HL-60 (cell line): Measurements from ENCODE around the gene ZNF681.

ENCODE experiments used
- DNase-seq, 2 experiments: peaks; one replicate each; pipeline ENCODE4 v3.0.0-alpha.2; 2010 to 2020; ENCODE audit warnings: low read depth in 1 of 2, low spot score in 1 of 2
- H3K27ac ChIP-seq: fragments of 250-450 bp; sonication (Bioruptor Pico); replicated peaks from 2 replicates; pipeline ENCODE4 v1.5.1; 2020; ENCODE audit warnings: mild to moderate bottlenecking, moderate library complexity
- H3K27me3 ChIP-seq: fragments of 250-450 bp; sonication (Bioruptor Pico); 2 replicates; pipeline ENCODE4 v1.5.1; 2021; ENCODE audit warnings: mild to moderate bottlenecking, moderate library complexity; ENCODE audit not compliant: insufficient read depth, poor library complexity, severe bottlenecking
- H3K4me3 ChIP-seq: replicated peaks from 2 replicates; pipeline ENCODE4 v1.5.1; 2011; ENCODE audit warnings: mild to moderate bottlenecking, control low read depth, low read length; ENCODE audit not compliant: insufficient read depth
- GABPA ChIP-seq: IDR thresholded peaks from 2 replicates; pipeline ENCODE4 v1.6.1; 2012; ENCODE audit warnings: low read depth
- POLR2AphosphoS5 ChIP-seq: IDR thresholded peaks from 2 replicates; pipeline ENCODE4 v1.6.1; 2012; ENCODE audit warnings: low read depth
- SPI1 ChIP-seq: IDR thresholded peaks from 2 replicates; pipeline ENCODE4 v1.6.1; 2012; ENCODE audit warnings: low read depth, mild to moderate bottlenecking, borderline replicate concordance
- TF ChIP-seq, protein P1 (sequence below): IDR thresholded peaks from one replicate; pipeline ENCODE4 v1.5.1; 2011; ENCODE audit warnings: low read length, control low read depth, inconsistent platforms; ENCODE audit not compliant: insufficient read depth
- TF ChIP-seq, protein P2 (sequence below): IDR thresholded peaks from 2 replicates; pipeline ENCODE4 v1.6.1; 2012; ENCODE audit warnings: low read depth; ENCODE audit not compliant: insufficient replicate concordance

Gene ZNF681

DNA sequence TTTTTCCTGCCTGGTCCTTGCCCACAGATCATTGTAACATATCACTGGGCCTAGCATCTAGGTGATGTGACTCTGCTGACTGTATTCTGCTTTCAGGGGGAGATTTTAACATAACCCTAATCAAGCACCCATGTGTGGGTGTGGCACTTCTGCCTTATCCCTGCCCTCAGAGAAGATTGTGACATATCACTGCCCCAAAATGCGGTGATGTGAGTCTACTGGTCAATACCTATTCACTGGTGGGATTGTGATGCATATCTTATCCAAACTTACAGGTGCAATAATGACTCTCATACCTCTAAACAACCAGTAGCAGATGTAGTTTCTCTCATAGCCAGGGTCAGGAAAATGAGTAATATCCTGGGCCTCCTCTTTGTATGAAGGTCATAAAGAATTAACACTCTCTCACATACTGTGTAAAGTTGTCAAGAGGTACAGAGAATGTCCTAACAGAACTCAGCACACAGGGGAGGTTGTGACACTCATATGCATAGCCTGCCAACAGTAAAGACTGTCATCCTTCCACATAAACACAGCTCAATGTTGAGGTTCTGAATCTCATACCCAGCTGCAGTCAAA is 12.1 kb upstream of the ZNF681 start:
- TF ChIP-seq POLR2AphosphoS5 = no peak
- TF ChIP-seq, protein P1, sequence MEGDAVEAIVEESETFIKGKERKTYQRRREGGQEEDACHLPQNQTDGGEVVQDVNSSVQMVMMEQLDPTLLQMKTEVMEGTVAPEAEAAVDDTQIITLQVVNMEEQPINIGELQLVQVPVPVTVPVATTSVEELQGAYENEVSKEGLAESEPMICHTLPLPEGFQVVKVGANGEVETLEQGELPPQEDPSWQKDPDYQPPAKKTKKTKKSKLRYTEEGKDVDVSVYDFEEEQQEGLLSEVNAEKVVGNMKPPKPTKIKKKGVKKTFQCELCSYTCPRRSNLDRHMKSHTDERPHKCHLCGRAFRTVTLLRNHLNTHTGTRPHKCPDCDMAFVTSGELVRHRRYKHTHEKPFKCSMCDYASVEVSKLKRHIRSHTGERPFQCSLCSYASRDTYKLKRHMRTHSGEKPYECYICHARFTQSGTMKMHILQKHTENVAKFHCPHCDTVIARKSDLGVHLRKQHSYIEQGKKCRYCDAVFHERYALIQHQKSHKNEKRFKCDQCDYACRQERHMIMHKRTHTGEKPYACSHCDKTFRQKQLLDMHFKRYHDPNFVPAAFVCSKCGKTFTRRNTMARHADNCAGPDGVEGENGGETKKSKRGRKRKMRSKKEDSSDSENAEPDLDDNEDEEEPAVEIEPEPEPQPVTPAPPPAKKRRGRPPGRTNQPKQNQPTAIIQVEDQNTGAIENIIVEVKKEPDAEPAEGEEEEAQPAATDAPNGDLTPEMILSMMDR = no peak
- TF ChIP-seq, protein P2, sequence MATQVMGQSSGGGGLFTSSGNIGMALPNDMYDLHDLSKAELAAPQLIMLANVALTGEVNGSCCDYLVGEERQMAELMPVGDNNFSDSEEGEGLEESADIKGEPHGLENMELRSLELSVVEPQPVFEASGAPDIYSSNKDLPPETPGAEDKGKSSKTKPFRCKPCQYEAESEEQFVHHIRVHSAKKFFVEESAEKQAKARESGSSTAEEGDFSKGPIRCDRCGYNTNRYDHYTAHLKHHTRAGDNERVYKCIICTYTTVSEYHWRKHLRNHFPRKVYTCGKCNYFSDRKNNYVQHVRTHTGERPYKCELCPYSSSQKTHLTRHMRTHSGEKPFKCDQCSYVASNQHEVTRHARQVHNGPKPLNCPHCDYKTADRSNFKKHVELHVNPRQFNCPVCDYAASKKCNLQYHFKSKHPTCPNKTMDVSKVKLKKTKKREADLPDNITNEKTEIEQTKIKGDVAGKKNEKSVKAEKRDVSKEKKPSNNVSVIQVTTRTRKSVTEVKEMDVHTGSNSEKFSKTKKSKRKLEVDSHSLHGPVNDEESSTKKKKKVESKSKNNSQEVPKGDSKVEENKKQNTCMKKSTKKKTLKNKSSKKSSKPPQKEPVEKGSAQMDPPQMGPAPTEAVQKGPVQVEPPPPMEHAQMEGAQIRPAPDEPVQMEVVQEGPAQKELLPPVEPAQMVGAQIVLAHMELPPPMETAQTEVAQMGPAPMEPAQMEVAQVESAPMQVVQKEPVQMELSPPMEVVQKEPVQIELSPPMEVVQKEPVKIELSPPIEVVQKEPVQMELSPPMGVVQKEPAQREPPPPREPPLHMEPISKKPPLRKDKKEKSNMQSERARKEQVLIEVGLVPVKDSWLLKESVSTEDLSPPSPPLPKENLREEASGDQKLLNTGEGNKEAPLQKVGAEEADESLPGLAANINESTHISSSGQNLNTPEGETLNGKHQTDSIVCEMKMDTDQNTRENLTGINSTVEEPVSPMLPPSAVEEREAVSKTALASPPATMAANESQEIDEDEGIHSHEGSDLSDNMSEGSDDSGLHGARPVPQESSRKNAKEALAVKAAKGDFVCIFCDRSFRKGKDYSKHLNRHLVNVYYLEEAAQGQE = no peak
- DNase-seq = no peak
- no peaks in the 10 kb centered on the region for H3K27me3 ChIP-seq
- no peak overlapping the region for H3K27ac ChIP-seq
- H3K4me3 ChIP-seq = no peak overlapping the region

DNA sequence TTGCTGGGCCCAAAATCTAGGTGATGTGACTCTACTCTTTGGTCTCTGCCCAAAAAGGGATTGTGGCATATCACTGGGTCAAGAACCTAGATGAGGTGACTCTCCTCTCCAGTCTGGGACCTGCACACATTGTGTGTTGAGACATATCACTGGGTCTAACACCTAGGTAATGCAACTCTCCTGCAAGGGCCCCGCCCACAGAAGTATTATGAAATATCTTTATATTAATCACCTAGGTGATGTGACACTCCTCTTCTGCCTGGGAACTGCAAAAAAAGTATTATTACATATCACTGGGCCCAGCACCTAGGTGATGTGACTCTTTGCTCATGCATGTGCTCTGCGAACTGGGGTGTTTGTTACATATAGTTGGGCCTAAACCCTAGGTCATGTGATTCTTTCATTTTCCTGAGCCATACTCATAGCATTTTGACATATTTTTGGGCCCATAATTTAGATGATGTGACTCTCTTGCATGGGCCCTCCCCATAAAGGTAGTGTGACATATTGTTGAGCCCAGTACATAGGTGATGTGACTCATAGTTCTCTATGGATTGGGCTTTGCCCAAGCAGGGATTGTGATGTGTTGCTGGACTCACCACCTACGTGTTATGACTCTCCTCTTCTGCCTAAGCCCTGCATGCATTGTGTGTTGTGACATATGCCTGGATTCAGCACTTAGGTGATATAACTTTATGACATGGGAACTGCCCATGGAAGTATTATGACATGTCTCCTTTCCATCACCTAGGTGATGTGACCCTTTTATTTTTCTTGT is 11.2 kb upstream of the ZNF681 start:
- no peak for TF ChIP-seq GABPA
- TF ChIP-seq, protein P1 = no peak
- no peak for TF ChIP-seq SPI1
- TF ChIP-seq, protein P2 = no peak
- no peak for TF ChIP-seq POLR2AphosphoS5
- no peak overlapping the region for H3K4me3 ChIP-seq
- H3K27me3 ChIP-seq = no peaks in the 10 kb centered on the region
- no peak for DNase-seq
- no peak overlapping the region for H3K27ac ChIP-seq

DNA sequence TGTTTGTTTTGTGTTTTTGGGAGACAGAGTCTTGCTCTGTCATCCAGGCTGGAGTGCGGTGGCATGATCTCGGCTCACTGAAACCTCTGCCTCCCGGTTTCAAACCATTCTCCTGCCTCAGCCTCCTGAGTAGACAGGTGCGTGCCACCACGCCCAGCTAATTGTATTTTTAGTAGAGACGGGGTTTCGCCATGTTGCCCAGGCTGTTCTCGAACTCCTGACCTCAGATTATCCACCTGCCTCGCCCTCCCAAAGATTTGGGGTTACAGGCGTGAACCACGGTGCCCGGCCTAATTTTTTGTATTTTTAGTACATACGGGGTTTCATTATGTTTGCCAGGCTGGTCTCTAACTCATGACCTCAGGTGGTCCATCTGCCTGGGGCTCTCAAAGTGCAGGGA is 8.3 kb upstream of the ZNF681 start:
- no peaks in the 10 kb centered on the region for H3K27me3 ChIP-seq
- no peak for DNase-seq
- H3K27ac ChIP-seq = no peak overlapping the region
- no peak overlapping the region for H3K4me3 ChIP-seq
- TF ChIP-seq, protein P1 = no peak
- no peak for TF ChIP-seq GABPA
- TF ChIP-seq, protein P2 = no peak
- no peak for TF ChIP-seq POLR2AphosphoS5
